NCI-H2227 treated with DMSO at 0.1 percent for 48 hours (cell line): ENCODE data around the gene PPM1B.
"Not testable (repeated sequence)": the region's sequence is repeated elsewhere in the genome, so short reads cannot be mapped to it uniquely, and the experiment has no call there.

Source experiments
- DNase-seq: peaks from one replicate; lab custom pipeline; 2025; lab: John Stamatoyannopoulos, UW

The PPM1B gene

DNA sequence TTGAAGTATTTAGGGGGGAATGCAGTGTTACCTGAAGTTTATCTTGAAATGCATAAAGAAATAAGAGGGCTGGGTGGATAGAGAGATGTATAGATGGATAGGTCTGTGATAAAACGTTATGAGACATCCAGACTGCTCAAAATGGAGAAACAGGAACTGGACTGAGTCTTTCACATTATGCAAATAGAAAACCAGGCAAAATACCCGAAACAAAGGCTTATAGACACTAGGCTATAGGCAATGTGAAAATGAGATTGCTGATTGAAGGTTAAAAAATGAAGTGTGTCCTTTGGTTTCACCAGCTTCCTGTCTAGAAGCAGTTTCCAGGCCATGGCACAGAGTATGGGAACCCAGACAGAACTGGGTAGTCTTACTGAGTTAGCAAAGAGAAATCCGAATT, 81.7 kb downstream of the PPM1B start:
- no peak for DNase-seq

DNA sequence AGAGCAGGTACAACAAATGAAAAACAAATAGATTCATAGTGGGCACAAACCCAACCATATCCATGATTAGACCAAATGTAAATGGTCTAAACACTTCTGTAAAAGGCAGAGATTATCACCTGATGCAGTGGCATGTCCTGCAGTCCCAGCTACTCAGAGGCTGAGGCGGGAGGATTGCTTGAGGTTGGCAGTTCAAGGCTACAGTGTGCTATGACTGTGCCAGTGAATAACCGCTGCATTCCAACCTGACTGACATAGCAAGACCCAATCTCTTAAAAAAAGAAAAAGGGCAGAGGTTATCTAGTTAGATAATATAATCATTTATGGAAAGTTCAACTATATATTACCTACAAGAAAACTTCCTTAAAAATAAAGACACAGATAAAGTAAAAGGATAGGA, 85.3 kb downstream of the PPM1B start:
- DNase-seq, result no peak

GRCh38 chr2:44255704-44256103, 87.0 kb downstream of the PPM1B start:
- DNase-seq, result not testable (repeated sequence)

GRCh38 chr2:44257802-44258201, 89.1 kb downstream of the PPM1B start:
- not testable (repeated sequence) for DNase-seq

- DNase-seq, result no peak
Measured at GRCh38 chr2:44267269-44267795, 98.7 kb downstream of the PPM1B start.

- DNase-seq, result no peak
Measured at GRCh38 chr2:44267796-44268648, 99.3 kb downstream of the PPM1B start.

DNA sequence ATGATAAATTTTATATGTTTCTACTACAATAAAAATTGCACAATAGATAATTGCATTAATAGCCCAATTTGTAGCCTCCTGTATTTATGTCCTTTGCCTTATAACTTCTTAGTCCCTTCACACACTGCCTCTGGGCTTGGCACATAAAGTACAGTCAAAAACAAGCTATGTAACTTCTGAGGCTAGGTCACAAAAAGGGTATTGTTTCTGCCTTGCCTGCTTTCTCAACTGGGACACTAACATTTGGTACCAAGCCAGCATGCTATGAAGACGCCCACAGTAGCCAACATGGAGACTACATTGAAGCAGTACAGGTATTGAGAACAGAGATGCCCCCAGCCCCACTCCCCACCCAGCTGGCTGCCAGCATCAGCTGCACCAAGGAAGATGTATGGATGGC, 101.2 kb downstream of the PPM1B start:
- no peak for DNase-seq

DNA sequence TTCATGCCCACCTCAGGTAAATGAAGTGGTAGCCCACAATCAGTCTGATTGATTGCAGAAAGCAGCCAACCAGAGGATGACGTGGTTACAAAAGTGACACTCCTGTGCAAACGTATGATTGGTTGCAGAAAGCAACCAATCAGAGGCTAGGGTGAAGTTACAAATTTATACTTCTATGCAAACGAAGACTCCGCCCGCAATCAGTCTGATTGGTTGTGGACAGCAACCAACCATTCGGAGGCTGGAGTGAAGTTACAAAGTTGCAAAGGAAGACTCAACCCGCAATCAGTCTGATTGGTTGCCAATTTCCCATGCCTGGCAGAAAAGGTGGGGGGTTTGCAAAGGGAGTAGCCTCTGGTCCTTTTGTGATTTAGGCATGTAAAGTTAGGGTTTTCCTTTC, 102.6 kb downstream of the PPM1B start:
- no peak for DNase-seq

- no peak for DNase-seq
Measured at GRCh38 chr2:44273076-44273475, 104.4 kb downstream of the PPM1B start.

DNA sequence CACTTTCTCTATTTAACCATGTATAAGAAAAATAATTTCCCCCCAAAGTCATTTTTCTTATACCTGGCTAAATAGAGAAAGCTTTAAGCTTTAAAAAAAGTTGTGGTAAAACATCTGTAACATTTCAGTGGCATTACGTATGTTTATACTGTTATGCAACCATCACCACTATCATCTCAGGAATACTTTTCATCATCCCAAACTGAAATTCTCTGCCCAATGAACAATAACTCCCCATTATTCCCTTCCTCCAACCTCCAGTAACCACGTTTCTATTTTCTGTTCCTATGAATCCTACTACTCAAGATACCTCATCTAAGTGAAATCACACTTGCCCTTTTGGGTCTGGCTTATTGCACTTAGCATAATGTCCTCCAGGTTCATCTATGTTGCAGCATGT, 104.9 kb downstream of the PPM1B start:
- DNase-seq, result no peak

DNA sequence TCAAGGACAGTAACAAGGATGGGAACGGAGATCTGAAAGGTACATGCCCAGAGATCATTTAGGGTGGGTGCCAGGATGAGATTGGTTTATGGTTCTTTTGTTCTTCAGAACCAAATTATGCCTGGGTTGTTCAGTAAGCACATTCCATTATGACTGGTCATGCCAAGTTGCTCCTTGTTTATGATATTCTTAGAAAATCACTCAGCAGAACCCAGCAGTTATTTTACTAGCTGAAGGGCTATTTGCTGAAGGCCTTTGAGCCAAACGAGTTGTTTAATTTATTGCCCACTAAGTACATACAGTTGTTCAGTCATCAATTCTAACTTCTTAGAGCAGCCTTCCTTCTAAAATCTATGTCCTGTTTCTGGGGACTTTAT, 107.2 kb downstream of the PPM1B start:
- DNase-seq, result no peak

GRCh38 chr2:44277541-44277940, 108.9 kb downstream of the PPM1B start:
- DNase-seq, result no peak

DNA sequence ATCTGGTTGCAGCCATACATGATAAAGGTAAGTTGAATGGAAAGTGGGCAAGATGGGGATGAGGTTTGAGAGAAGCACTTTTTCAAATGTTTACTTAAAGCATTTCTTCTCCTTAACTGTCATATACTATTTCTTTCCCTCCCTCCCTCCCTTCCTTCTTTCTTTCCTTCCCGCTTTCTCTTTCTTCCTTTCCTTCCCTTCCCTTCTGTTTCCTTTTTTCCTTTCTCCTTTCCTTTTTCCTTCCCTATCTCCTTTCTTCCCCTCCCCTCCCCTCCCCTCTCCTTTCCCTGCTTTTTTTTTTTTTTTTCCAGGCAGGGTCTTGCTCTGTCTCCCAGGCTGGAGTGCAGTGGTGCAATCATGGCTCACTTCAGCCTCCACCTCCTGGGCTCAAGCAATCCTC, 112.2 kb downstream of the PPM1B start:
- no peak for DNase-seq
